Esophagus mucosa (tissue), 1 donor: ENCODE measurements around the gene LAMA2. TPM values are rescaled to one million over a fixed set of nuclear protein-coding genes. Genes with fewer than 3 reads are reported as not detected.

Source experiments
- ATAC-seq: fragments of 200-7000 bp; cut with Tn5 transposase; one replicate; pipeline ENCODE4 v1.9.1; 2020
- total RNA-seq: library from RNA; stranded (reverse); gene quantifications from one replicate; pipeline ENCODE4 v1.2.4, GENCODE V29; 2023
- donor health status: DM: yes; HTN: yes; CAD: no.

Gene LAMA2
- total RNA-seq, 1 donor from 2014 or later: 3.1 TPM

DNA sequence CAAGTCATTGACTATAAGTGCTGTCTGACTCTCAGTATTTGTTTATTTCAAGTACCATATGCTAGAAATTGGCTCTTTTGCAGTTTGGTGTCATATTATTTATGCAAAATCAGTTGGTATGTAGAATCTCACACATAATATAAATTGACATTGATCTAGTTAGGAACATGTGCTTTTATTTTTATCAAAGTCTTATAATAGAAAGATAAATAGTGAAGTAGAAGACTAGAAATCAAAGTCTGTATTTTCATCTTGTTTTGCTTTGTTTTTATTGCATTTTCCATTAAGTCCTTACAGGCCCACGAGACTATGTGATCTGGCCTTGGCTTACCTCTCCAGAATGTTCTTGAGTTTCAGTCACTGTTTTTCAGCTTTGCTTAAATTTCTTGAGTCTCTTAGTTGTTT lies 300.3 kb downstream of the LAMA2 start:
- ATAC-seq: no peak

DNA sequence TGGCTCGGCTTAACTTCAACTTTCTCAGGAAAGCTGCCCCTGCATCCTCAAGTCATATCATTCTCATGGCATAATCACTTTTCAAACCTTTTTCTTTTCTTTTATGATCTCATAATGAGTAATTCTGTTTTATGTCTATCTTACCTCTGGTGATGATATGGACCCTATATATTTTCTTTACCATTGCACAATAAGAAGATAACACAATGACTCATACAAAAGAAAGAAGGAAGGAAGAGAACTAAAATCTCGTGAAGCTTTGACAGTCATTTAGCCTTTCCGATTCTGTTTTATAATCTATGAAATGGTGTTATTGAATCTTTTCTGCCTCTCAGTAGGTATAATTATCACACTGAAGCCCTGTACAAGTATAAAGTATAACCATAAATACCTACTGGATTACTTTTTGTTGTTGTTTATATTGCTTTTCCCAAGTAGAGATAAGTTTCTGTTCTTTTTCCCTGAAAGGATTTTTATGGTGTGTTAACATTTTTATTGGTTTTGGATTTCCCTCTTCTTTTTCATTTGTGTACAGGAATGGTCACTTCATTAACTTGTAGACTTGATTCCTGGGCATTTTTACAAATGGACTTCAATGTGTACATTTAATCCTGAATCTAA lies 300.9 kb downstream of the LAMA2 start:
- no peak for ATAC-seq

- ATAC-seq: no peak
Observed at GRCh38 chr6:129184324-129184723, 301.4 kb downstream of the LAMA2 start.

- no peak for ATAC-seq
Observed at GRCh38 chr6:129184808-129185366, 301.9 kb downstream of the LAMA2 start.

DNA sequence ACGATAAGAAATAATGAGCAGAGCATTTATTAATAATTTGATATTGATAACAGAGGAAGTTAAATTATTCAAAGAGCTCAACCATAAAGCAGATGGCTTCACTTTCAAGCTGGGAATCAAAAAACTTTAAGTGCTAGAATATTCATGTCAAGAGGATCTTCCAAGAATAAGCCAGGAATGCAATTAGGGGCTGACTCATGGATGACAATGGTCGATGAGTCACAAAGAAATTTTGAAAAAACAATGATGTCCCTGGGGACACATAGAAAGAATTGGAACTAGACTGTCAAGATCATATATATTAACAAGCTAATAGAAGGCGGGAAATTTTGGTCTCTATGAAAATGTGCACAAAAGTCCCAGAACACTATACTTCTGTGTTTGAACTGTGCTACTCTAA lies 304.1 kb downstream of the LAMA2 start:
- no peak for ATAC-seq

GRCh38 chr6:129188306-129188705 lies 305.4 kb downstream of the LAMA2 start:
- no peak for ATAC-seq

- ATAC-seq: no peak
Observed at GRCh38 chr6:129188795-129189194, 305.9 kb downstream of the LAMA2 start.

DNA sequence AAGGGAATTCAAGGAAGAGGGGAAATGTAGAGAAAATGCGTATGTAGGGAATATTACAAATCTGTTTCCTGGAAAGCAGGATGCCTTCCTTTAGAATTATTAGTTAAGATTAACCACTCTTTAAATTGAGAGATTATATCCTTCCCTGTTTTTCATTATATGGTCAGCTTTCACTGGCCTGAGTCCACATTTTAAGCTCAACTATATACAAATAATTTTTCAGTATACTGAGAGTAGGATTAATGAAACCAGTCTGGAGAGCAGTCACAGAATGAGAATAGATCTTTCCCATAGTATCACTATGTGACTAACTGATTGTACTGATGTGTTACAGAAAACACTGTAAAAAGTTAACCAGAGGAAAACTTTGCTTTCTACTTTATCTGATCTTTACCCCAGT lies 306.3 kb downstream of the LAMA2 start:
- ATAC-seq: no peak

DNA sequence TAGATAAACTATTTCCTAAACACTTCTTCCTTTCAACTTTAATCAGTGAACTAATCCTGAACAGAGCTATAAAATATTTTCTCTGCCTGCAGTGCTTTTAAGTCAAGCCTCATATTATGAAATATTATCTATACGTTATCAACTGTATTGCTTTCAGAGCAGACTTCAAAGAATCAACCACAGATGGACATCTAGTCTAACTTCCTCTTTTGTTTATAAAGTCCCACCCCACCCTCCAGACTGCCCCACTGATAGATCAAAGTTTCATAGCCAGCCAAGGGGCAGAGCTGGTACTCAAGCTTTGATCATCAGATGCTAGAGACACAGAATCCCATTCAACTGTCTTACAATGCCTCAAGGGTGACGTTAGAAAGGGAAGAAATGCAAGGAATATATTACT lies 308.3 kb downstream of the LAMA2 start:
- no peak for ATAC-seq

- ATAC-seq: no peak
Observed at GRCh38 chr6:129192458-129192989, 309.6 kb downstream of the LAMA2 start.

DNA sequence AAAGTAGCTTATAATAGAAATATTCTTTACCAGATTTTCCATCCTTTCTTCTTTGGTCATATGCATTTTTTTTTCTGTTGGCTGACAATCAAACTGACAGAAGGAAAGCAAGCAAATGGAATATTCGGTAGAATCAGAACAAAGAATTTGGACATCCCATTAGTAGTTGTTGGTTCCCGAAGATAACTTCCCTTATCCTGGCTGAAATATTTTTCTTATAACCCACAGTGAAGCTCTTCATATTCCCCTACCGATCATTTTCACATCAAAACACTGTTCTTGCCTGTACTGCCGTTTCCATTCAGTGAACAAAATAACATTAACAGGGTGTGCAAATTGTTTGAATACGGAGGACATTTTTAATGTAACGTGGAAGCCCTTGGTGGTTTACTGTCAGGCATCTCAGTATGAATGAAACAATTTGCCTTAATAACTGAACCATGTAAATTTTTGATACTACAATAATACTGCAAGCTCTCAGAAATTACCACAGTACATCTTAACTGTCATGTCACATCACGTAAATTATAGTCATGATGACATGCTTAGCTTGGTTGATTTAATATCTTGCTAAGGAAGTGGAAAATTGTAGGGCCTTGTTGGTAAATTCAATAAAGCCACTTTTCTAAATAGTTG lies 311.5 kb downstream of the LAMA2 start:
- ATAC-seq: no peak

DNA sequence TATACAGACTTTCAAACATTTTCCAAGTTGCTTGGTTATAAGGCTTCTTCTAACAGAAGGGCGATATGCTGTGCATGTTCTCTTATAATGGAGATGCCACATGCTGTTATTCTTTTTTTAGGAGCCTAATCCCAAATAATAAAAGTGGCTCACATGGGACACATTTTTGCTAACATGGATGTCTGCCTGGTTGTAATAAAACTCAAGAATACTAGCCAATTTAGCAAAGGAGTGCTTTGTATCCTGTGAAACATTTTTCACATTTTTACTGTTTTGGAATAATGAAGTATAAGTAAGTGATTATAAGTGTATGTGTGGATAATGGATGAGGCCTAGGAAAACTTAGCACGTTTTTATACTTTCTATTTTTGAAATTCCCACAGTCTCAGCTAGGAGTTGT lies 312.2 kb downstream of the LAMA2 start:
- no peak for ATAC-seq

GRCh38 chr6:129195643-129196042 lies 312.7 kb downstream of the LAMA2 start:
- no peak for ATAC-seq

DNA sequence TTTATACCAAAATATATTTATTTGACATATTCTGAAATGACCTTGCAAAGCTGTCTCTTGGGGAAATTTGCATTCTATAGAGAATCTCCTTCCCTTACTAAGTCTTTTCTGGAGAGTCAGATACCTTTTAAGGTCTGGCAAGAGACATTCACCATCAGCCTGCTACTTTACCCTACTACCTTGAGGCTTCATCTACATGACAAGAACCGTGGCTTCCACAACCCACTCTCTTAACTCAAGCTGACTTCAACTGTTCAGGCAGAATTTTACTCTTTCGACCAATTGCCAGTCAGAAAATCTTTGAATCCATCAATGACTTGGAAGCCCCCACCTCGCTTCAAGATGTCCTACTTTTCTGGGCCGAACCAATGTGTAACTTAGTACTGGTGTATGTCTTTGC lies 314.2 kb downstream of the LAMA2 start:
- no peak for ATAC-seq

GRCh38 chr6:129200151-129200550 lies 317.2 kb downstream of the LAMA2 start:
- no peak for ATAC-seq

DNA sequence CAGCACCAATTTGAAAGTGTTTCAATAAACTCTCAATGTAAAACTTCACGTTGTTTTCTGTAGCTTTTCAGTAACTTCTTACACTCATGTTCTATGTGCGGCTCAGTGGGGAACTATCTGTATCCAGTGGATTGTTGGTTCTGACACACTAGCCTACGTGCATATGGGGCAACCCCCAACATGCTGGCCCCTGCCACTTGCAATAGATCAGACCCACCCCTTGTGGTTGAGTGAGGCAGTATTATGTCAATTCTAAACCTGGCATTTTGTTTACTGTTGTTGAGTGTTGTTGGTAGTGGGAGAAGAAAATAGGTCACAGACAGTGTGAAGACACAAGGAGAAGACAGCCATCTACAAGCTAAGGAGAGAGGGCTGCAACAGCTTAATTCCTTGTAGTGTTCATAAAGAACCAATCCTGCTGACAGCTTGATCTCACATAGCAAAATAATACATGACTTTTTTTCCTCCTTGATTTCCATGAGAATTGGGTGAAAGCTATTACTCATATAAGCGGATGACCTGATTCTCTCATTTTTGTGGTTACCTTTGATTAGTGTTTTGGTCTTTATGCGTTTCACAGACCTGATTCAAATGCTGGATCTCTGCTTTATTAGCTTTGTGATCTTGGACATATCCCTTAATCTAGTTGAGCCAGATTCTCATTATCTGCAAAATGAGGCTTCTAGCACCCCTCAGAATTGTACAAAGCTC lies 320.4 kb downstream of the LAMA2 start:
- no peak for ATAC-seq

- no peak for ATAC-seq
Observed at GRCh38 chr6:129206821-129207220, 323.9 kb downstream of the LAMA2 start.

DNA sequence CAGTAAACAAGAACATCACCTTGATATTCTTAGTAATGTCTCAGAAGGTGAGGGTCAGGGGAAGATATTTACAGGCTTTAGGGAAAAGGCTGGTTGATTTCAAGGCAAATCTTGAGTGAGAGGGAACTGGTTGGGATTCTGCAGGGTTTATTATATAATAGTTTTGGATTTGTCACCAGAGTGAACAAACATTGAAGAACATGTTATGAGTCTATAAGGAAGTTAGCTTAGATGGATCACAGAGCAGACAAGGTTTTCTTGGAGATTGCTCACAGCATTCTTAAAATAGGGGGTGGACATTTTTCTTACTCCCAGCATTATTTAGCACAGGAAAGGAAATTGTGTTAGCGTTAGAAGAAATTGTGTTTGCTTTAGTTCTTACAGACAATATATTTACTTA lies 324.9 kb downstream of the LAMA2 start:
- no peak for ATAC-seq

GRCh38 chr6:129208415-129209034 lies 325.6 kb downstream of the LAMA2 start:
- ATAC-seq: no peak

DNA sequence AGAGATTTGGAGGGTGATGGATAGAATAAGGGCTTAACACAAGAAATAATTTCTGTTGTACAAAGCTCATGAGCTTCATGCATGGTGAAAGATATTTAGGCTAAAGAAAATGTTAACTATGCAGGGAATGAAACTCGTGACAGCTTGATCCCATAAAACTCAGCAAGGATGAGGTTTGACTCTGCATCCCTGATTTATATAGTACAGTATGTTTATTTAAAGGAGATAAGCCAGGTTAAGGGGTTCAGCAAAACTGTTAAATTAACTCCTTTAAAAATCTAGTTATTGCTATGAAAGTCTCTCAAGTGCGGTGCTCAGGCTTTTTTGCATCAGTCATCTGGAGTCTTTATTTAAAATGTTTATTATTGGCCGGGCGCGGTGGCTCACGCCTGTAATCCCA lies 326.4 kb downstream of the LAMA2 start:
- no peak for ATAC-seq

- no peak for ATAC-seq
Observed at GRCh38 chr6:129210684-129211083, 327.7 kb downstream of the LAMA2 start.

GRCh38 chr6:129211626-129212025 lies 328.7 kb downstream of the LAMA2 start:
- no peak for ATAC-seq

DNA sequence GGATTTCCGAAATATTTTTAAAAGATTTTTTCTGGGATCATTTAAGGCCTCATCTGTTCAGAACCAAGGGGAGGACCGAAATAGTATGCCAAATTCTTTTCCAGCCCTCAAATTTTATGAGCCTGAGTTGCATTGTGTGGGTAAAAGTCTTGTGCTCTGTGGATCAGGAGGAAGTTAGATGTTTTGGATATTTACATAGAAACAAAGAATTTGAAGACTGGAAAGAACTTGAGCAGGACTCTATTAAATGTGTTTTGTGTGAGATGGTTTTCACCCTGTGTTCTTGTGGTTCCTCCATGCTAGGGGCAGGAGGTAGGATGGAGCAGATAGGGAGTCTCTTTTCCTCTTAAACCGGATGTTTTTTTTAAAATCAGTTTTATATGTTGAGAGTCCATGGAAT lies 329.1 kb downstream of the LAMA2 start:
- no peak for ATAC-seq
